ENCODE measurements around the gene SLC22A15. TPM values are rescaled to one million over a fixed set of nuclear protein-coding genes. Genes with fewer than 3 reads are reported as not detected.
"Not testable (repeated sequence)": the region's sequence is repeated elsewhere in the genome, so short reads cannot be mapped to it uniquely, and the experiment has no call there.

SLC22A15 gene
- total RNA-seq, 4 donors from 2014 or later: 7.2 to 19.9 (median 8.8) TPM

GRCh38 chr1:115955228-115955627 lies 21.1 kb upstream of the SLC22A15 start:
- TF ChIP-seq CTCF (IDR thresholded peaks at IDR 0.05) (no peak), POLR2A (IDR thresholded peaks at IDR 0.05) (no peak), POLR2AphosphoS5 (IDR thresholded peaks at IDR 0.05) (no peak), EP300 (IDR thresholded peaks at IDR 0.05) (no peak)
- no peaks in the 10 kb centered on the region for H3K27me3 ChIP-seq
- H3K9me3 ChIP-seq: no peaks in the 10 kb centered on the region
- no peaks in the 10 kb centered on the region for H3K36me3 ChIP-seq
- no peaks in the 10 kb centered on the region for H3K4me1 ChIP-seq
- H3K4me3 ChIP-seq: no peak overlapping the region
- H3K27ac ChIP-seq: no peak overlapping the region
- no peak for DNase-seq (ENCODE audit: low spot score in 2 of 2)
- 90% methylated on average over 1 of the region's 1 CpG for WGBS

- TF ChIP-seq POLR2A (IDR thresholded peaks at IDR 0.05) (no peak), EP300 (IDR thresholded peaks at IDR 0.05) (no peak), CTCF (IDR thresholded peaks at IDR 0.05) (no peak), POLR2AphosphoS5 (IDR thresholded peaks at IDR 0.05) (no peak)
- Histone ChIP-seq H3K27ac (no peak overlapping the region), H3K4me1 (no peaks in the 10 kb centered on the region), H3K36me3 (no peaks in the 10 kb centered on the region), H3K4me3 (no peak overlapping the region), H3K27me3 (no peaks in the 10 kb centered on the region), H3K9me3 (no peaks in the 10 kb centered on the region)
- no peak for DNase-seq (ENCODE audit: low spot score in 2 of 2)
- WGBS: 93% methylated on average over 2 of the region's 2 CpGs
These were observed 17.4 kb upstream of the SLC22A15 start for GRCh38 chr1:115958866-115959265.

GRCh38 chr1:115969509-115969908 lies 6.8 kb upstream of the SLC22A15 start:
- no peak for DNase-seq (ENCODE audit: low spot score in 2 of 2)
- WGBS: 50% methylated on average over 2 of the region's 2 CpGs
- no peaks in the 10 kb centered on the region for H3K27me3 ChIP-seq
- no peaks in the 10 kb centered on the region for H3K36me3 ChIP-seq
- no peaks in the 10 kb centered on the region for H3K4me1 ChIP-seq
- no peaks in the 10 kb centered on the region for H3K9me3 ChIP-seq
- no peak overlapping the region for H3K27ac ChIP-seq
- H3K4me3 ChIP-seq: no peak overlapping the region
- TF ChIP-seq POLR2AphosphoS5 (IDR thresholded peaks at IDR 0.05) (no peak), EP300 (IDR thresholded peaks at IDR 0.05) (no peak), POLR2A (IDR thresholded peaks at IDR 0.05) (no peak), CTCF (IDR thresholded peaks at IDR 0.05) (no peak)

GRCh38 chr1:115971778-115972177 lies 4.5 kb upstream of the SLC22A15 start:
- 96% methylated on average over 7 of the region's 7 CpGs for WGBS
- H3K4me3 ChIP-seq; H3K9me3 ChIP-seq; H3K36me3 ChIP-seq; H3K4me1 ChIP-seq; DNase-seq (ENCODE audit: low spot score in 2 of 2); H3K27me3 ChIP-seq; H3K27ac ChIP-seq: not testable (repeated sequence)

GRCh38 chr1:115973154-115973553 lies 3.2 kb upstream of the SLC22A15 start:
- H3K27me3 ChIP-seq: no peaks in the 10 kb centered on the region
- no peak for DNase-seq (ENCODE audit: low spot score in 2 of 2)
- H3K4me3 ChIP-seq: no peak overlapping the region
- H3K36me3 ChIP-seq: no peaks in the 10 kb centered on the region
- H3K27ac ChIP-seq: no peak overlapping the region
- TF ChIP-seq CTCF (IDR thresholded peaks at IDR 0.05) (no peak), POLR2AphosphoS5 (IDR thresholded peaks at IDR 0.05) (no peak), POLR2A (IDR thresholded peaks at IDR 0.05) (no peak), EP300 (IDR thresholded peaks at IDR 0.05) (no peak)
- WGBS: 95% methylated on average over 1 of the region's 1 CpG
- H3K4me1 ChIP-seq: peaks cover 14% of the 10 kb centered on the region
- H3K9me3 ChIP-seq: no peaks in the 10 kb centered on the region

- H3K36me3 ChIP-seq: no peaks in the 10 kb centered on the region
- H3K9me3 ChIP-seq: no peaks in the 10 kb centered on the region
- H3K27ac ChIP-seq: peak overlapping the region; percentile 90
- H3K27me3 ChIP-seq: no peaks in the 10 kb centered on the region
- DNase-seq (ENCODE audit: low spot score in 2 of 2): no peak
- H3K4me1 ChIP-seq: peaks cover 14% of the 10 kb centered on the region
- H3K4me3 ChIP-seq: peak overlapping the region; percentile 80
- TF ChIP-seq POLR2A (IDR thresholded peaks at IDR 0.05) (no peak), POLR2AphosphoS5 (IDR thresholded peaks at IDR 0.05) (no peak), EP300 (IDR thresholded peaks at IDR 0.05) (no peak), CTCF (IDR thresholded peaks at IDR 0.05) (no peak)
- 38% methylated on average over 11 of the region's 11 CpGs for WGBS
These were observed 698 bp upstream of the SLC22A15 start for GRCh38 chr1:115975569-115976061.

Measured in suprapubic skin (tissue), 4 donors.